Measurements from ENCODE around the gene PREX1. TPM values are rescaled to one million over a fixed set of nuclear protein-coding genes. Genes with fewer than 3 reads are reported as not detected.

PREX1 gene
- total RNA-seq, 1 experiment from 2014 or later, result 20.0 TPM

- CTCF ChIA-PET, result interaction anchor here (0.6 kb wide), 1 partner anchor 170 kb away, joined by 3 read pairs; no protein-coding TSS in a partner anchor
- H3K27ac ChIP-seq (ENCODE audit: low read length), result no peak overlapping the region
- DNase-seq (ENCODE audit: low read depth, low spot score), result no peak
- H3K4me3 ChIP-seq (ENCODE audit: low read depth in 2 of 2, low read length in 2 of 2), result no peak overlapping the region
- no peaks in the 10 kb centered on the region for H3K27me3 ChIP-seq (ENCODE audit: control insufficient read depth, insufficient read depth, low read length)
- TF ChIP-seq TCF7L2 (IDR thresholded peaks at IDR 0.05; ENCODE audit: low read depth, low read length) (no peak), POLR2AphosphoS5 (IDR thresholded peaks at IDR 0.05; ENCODE audit: low read depth, low read length) (no peak), SIN3A (IDR thresholded peaks at IDR 0.05; ENCODE audit: borderline replicate concordance, insufficient read depth, low read depth, low read length) (no peak)
- TF ChIP-seq, protein P1, sequence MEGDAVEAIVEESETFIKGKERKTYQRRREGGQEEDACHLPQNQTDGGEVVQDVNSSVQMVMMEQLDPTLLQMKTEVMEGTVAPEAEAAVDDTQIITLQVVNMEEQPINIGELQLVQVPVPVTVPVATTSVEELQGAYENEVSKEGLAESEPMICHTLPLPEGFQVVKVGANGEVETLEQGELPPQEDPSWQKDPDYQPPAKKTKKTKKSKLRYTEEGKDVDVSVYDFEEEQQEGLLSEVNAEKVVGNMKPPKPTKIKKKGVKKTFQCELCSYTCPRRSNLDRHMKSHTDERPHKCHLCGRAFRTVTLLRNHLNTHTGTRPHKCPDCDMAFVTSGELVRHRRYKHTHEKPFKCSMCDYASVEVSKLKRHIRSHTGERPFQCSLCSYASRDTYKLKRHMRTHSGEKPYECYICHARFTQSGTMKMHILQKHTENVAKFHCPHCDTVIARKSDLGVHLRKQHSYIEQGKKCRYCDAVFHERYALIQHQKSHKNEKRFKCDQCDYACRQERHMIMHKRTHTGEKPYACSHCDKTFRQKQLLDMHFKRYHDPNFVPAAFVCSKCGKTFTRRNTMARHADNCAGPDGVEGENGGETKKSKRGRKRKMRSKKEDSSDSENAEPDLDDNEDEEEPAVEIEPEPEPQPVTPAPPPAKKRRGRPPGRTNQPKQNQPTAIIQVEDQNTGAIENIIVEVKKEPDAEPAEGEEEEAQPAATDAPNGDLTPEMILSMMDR (IDR thresholded peaks at IDR 0.05), result no peak
- TF ChIP-seq, protein P2, sequence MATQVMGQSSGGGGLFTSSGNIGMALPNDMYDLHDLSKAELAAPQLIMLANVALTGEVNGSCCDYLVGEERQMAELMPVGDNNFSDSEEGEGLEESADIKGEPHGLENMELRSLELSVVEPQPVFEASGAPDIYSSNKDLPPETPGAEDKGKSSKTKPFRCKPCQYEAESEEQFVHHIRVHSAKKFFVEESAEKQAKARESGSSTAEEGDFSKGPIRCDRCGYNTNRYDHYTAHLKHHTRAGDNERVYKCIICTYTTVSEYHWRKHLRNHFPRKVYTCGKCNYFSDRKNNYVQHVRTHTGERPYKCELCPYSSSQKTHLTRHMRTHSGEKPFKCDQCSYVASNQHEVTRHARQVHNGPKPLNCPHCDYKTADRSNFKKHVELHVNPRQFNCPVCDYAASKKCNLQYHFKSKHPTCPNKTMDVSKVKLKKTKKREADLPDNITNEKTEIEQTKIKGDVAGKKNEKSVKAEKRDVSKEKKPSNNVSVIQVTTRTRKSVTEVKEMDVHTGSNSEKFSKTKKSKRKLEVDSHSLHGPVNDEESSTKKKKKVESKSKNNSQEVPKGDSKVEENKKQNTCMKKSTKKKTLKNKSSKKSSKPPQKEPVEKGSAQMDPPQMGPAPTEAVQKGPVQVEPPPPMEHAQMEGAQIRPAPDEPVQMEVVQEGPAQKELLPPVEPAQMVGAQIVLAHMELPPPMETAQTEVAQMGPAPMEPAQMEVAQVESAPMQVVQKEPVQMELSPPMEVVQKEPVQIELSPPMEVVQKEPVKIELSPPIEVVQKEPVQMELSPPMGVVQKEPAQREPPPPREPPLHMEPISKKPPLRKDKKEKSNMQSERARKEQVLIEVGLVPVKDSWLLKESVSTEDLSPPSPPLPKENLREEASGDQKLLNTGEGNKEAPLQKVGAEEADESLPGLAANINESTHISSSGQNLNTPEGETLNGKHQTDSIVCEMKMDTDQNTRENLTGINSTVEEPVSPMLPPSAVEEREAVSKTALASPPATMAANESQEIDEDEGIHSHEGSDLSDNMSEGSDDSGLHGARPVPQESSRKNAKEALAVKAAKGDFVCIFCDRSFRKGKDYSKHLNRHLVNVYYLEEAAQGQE (IDR thresholded peaks at IDR 0.05; ENCODE audit: insufficient read depth in 1 of 2, low read depth in 2 of 2, low read length in 1 of 2), result no peak
- POLR2A ChIA-PET, result interaction anchor here (0.5 to 0.6 kb wide), 2 partner anchors 9 to 28 kb away, joined by 3 to 6 read pairs; no protein-coding TSS in a partner anchor
- in situ Hi-C loops (cut with HindIII; ENCODE audit: low pct_unique_long_range_greater_than_20kb, low sequenced_read_pairs) (no loop called here), intact Hi-C loops (cut with micrococcal nuclease; ENCODE audit: unreplicated experiment) (no loop called here)
- ATAC-seq, result no peak
- no peaks in the 10 kb centered on the region for H3K36me3 ChIP-seq (ENCODE audit: control insufficient read depth, insufficient read depth, low read length)
- no peaks in the 10 kb centered on the region for H3K9me3 ChIP-seq (ENCODE audit: control insufficient read depth, insufficient read depth, low read depth, low read length)
- no peaks in the 10 kb centered on the region for H3K4me1 ChIP-seq (ENCODE audit: control insufficient read depth, insufficient read depth, low read length)
- no TSS peak for BruUV-seq (replicated peaks)
These were observed 92.7 kb downstream of the PREX1 start for GRCh38 chr20:48735112-48735511.

DNA sequence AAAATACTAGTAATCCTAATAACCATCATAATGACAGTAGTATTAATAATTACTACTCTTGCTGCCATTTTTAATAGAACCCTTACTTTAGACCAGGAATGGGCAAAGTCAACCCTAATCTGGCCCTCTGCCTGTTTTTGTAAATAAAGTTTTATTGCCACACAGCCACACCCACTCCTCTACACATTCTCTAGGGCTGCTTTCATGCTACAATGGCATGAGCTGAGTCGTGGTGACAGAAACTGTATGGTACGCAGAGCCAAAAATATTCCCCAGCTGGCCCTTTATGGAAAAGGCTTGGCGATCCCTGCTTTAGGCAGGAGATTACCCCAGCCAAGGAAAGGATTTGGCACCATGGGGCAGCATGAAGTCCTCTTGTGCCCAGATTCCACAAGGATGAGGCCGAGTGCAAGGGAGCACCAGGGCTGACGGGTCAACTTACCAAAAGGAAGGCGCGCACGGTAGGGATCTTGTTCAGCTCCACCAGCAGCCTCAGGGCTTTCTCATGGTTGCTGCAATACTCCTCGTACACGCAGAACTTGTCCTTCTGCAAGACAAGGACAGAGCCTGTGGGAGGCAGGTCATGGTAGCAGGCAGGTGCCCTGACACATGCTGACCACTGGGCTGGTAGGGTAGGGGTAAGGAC lies 93.6 kb downstream of the PREX1 start:
- Histone ChIP-seq H3K4me3 (ENCODE audit: low read depth in 2 of 2, low read length in 2 of 2) (no peak overlapping the region), H3K4me1 (ENCODE audit: control insufficient read depth, insufficient read depth, low read length) (no peaks in the 10 kb centered on the region), H3K36me3 (ENCODE audit: control insufficient read depth, insufficient read depth, low read length) (no peaks in the 10 kb centered on the region), H3K9me3 (ENCODE audit: control insufficient read depth, insufficient read depth, low read depth, low read length) (no peaks in the 10 kb centered on the region), H3K27me3 (ENCODE audit: control insufficient read depth, insufficient read depth, low read length) (no peaks in the 10 kb centered on the region), H3K27ac (ENCODE audit: low read length) (no peak overlapping the region)
- POLR2A ChIA-PET, result interaction anchor here (0.5 to 0.6 kb wide), 2 partner anchors 8 to 27 kb away, joined by 3 to 6 read pairs; no protein-coding TSS in a partner anchor
- in situ Hi-C loops (cut with HindIII; ENCODE audit: low pct_unique_long_range_greater_than_20kb, low sequenced_read_pairs), result no loop called here
- no TSS peak for BruUV-seq (replicated peaks)
- intact Hi-C loops (cut with micrococcal nuclease; ENCODE audit: unreplicated experiment), result no loop called here
- DNase-seq (ENCODE audit: low read depth, low spot score) (no peak), ATAC-seq (no peak)
- no peak for TF ChIP-seq TCF7L2 (IDR thresholded peaks at IDR 0.05; ENCODE audit: low read depth, low read length)
- TF ChIP-seq, protein P2 (IDR thresholded peaks at IDR 0.05; ENCODE audit: insufficient read depth in 1 of 2, low read depth in 2 of 2, low read length in 1 of 2), result no peak
- TF ChIP-seq POLR2AphosphoS5 (IDR thresholded peaks at IDR 0.05; ENCODE audit: low read depth, low read length), result no peak
- TF ChIP-seq SIN3A (IDR thresholded peaks at IDR 0.05; ENCODE audit: borderline replicate concordance, insufficient read depth, low read depth, low read length), result no peak
- TF ChIP-seq, protein P1 (IDR thresholded peaks at IDR 0.05), result no peak
- CTCF ChIA-PET, result interaction anchor here (0.6 kb wide), 1 partner anchor 170 kb away, joined by 3 read pairs; no protein-coding TSS in a partner anchor

All from Panc1 (cell line).